22Rv1 (cell line): ENCODE measurements around the gene PACS1.

Experiments
- CTCF ChIP-seq: fragments of 450-650 bp; IDR thresholded peaks from 2 replicates; pipeline ENCODE4 v1.5.1; 2017; ENCODE audit warnings: mild to moderate bottlenecking
- ZFX ChIP-seq: fragments of 450-650 bp; IDR thresholded peaks from 2 replicates; pipeline ENCODE4 v1.6.1; 2017; ENCODE audit warnings: antibody characterized with exemption, borderline replicate concordance

DNA sequence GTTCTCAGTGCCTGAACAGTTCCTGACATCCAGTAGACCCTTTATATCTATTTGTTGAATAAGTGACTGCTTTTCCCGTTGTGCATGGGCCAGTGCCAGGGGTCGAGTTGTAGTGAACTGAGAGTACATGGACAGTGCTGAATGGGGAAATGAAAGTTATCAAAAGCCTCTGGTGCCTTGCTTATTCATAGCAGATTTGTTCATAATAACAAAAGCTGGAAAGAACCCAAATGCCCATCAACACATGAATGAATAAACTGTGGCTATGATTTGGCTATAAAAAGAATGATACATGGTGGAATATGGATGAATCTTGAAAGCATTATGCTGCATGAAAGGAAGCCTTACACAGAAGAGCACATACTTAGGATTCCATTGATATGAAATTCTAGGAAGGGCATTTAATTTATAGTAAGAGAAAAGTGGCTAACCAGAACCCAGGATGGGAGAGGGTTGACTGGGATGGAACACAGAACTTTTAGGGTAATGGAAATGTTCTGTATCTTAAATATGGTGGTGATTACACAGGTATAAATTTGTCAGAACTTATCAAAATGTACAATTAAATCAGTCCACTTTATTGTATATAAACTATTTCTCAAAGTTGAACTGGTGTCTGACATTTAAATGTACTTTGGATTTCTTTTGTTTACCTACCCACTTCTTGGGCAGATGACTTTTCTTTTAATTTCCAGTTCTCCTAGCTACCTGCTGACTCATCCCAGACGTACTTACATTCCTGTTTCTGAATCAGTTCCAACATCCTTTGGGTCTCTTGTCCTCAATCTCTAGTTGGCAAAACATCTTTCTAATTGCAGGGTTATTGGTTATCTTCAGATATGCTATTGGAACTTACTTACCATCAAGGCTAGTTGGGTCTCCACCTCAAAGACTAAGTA is 42.8 kb downstream of the PACS1 start:
- TF ChIP-seq CTCF (no peak), ZFX (no peak)
